Measurements from ENCODE around the gene CCNH. TPM values are rescaled to one million over a fixed set of nuclear protein-coding genes. Genes with fewer than 3 reads are reported as not detected.

The CCNH gene
- total RNA-seq, 1 donor from 2014 or later = 74.0 TPM

DNA sequence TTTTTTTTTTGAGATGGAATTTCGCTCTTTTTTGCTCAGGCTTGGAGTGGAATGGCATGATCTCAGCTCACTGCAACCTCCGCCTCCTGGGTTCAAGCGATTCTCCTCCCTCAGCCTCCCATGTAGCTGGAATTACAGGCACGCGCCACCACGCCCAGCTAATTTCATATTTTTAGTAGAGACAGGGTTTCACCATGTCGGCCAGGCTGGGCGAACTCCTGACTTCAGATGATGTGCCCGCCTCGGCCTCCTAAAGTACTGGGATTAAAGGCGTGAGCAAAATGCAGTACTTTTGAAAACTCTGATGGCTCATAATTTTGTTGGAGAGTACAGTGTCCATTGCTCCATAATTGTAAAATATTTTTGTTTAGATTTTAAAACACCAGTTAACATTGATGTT, 52.6 kb downstream of the CCNH start:
- no peak for DNase-seq

DNA sequence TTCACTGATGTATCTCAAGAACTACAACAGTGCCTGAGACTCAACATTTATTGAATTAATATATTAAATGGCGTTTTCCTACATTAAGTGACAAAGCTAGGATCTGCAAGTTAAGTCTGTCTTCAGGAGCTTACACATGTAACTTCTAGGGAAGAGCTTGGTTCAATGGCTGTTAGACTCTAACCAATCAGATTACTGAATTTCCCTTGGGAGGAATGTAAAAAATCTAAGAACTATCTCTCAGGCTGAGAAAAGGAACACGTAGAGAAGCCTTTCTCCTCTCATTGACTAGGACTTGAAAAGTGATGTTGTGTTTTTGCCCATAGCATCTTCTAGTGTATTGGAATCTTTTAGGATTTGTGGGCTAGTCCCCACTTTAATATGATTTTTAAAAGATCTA, 53.6 kb downstream of the CCNH start:
- no peak for DNase-seq

DNA sequence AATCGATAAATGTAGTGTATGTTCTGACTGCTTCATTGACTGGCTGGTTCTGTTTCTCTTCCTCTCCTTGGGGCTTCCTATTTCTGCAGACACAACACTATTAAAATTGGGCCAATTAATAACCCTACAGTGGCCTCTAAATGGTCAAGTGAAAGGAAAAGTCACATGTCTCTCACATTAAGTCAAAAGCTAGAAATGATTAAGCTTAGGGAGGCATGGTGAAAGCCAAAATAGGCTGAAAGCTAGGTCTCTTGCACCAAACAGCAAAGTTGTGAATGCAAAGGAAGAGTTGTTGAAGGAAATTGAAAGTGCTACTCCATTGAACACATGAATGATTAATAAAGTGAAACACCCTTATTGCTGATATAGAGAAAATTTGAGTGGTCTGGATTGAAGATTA, 58.2 kb downstream of the CCNH start:
- DNase-seq = no peak

DNA sequence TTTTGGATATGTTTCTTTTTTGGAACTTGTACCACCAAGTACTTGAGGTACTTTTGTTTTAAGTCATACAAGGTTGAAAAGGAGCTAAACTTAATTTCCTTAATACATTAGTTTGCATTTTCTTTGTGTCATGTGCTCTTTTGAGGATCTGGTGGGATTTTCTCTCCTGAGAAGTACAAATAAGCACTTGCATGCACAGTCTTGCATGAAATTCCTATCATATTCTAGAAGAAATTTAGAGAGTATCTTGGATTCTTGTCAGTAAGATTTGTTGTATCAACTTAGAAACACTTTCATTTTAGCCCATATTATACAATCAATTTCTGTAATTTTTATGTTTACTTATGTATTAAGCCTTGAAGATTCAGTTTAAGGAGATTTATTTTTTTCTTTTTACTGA, 64.9 kb downstream of the CCNH start:
- DNase-seq = no peak

DNA sequence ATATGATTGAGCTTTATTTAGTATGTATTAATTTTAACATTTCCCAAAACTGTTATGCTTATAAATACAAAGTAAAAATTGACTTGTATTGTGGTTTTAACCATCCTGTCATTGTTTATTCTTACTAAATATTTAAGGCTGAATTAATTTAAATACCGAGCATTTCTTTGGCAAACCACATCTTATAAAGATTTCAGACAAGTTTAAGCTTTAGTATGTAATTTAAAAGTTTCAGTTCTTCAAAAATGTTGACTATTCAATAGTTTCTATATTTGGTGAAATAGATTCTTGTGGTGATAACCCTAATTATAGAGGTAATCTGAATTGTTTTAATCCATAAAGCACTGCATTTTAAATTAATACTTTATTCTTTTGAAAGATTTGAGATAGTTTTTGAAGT, 65.5 kb downstream of the CCNH start:
- no peak for DNase-seq

Other genes starting within 250 kb of the CCNH start
- gene RASA1, start 145.0 kb downstream of the CCNH start, total RNA-seq = 44.1 and 75.4 TPM in 2 replicates